ENCODE measurements around the gene ABCB8. TPM values are rescaled to one million over a fixed set of nuclear protein-coding genes. Genes with fewer than 3 reads are reported as not detected.

ABCB8 gene
- total and polyA plus RNA-seq, 8 donors: 20.5 to 52.1 (median 26.9) TPM

DNA sequence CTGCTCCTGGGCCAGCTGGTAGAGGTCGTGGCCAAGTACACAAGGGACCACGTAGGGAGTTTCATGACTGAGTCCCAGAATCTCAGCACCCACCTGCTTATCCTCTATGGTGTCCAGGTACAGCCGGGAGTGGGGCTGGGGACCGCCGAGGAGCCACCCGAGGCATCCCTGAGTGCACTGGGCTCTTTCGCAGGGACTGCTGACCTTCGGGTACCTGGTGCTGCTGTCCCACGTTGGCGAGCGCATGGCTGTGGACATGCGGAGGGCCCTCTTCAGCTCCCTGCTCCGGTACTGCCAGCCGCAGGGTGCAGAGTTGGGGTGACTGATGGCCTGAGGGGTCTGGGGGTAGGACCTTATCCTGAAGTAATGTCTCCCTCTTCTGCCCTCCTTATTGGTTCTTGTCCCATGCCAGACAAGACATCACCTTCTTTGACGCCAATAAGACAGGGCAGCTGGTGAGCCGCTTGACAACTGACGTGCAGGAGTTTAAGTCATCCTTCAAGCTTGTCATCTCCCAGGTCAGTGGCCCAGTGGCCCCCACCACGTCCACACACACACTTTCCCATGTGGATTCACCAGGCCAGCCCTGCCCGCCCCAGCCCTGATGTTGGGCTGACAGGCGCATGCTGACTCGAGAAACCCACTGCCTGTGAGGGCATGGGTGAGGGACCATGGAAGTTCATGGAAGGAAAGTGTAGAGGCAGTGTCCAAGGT, 6.2 kb downstream of the ABCB8 start:
- peaks cover 11 to 15% of the 10 kb centered on the region in 2 donors for H3K4me1 ChIP-seq
- H3K36me3 ChIP-seq: peaks cover 0 to 48% of the 10 kb centered on the region in 2 donors
- intact Hi-C loops (cut with DNase I): no loop called here
- H3K27ac ChIP-seq: no peak overlapping the region
- TF ChIP-seq, protein P1, sequence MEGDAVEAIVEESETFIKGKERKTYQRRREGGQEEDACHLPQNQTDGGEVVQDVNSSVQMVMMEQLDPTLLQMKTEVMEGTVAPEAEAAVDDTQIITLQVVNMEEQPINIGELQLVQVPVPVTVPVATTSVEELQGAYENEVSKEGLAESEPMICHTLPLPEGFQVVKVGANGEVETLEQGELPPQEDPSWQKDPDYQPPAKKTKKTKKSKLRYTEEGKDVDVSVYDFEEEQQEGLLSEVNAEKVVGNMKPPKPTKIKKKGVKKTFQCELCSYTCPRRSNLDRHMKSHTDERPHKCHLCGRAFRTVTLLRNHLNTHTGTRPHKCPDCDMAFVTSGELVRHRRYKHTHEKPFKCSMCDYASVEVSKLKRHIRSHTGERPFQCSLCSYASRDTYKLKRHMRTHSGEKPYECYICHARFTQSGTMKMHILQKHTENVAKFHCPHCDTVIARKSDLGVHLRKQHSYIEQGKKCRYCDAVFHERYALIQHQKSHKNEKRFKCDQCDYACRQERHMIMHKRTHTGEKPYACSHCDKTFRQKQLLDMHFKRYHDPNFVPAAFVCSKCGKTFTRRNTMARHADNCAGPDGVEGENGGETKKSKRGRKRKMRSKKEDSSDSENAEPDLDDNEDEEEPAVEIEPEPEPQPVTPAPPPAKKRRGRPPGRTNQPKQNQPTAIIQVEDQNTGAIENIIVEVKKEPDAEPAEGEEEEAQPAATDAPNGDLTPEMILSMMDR (IDR thresholded peaks at IDR 0.05): no peak
- no peaks in the 10 kb centered on the region for H3K9me3 ChIP-seq
- no peak for DNase-seq
- H3K27me3 ChIP-seq: no peaks in the 10 kb centered on the region
- no peak overlapping the region for H3K4me3 ChIP-seq
- no peak for ATAC-seq

DNA sequence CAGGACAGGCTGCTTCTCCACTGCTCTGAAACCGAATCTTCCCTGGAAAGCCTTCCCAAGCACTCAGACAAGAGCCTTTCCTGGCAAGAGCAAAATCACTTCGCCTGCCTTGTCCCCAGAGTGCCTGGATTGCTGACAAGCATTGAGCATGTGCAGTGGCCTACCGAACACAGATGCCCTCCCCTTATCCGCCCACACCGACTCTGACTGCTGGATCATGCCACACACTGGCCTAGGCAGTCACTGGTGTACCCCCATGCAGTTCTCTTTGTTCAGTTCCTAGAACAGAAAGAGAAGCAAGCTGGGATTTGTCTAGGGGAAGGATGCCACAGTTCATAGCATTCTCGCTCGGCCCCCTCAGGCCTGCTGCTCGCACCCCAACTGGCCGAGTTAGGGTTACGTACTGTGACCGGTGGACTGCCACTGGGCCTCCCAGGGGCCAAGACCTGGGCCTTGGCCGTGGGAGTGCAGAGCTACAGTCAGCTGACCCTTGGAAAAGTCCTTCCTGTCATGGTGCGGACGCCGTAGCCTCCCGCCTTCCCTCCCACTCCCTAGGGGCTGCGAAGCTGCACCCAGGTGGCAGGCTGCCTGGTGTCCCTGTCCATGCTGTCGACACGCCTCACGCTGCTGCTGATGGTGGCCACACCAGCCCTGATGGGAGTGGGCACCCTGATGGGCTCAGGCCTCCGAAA, 6.9 kb downstream of the ABCB8 start:
- no peak for DNase-seq
- no peak overlapping the region for H3K27ac ChIP-seq
- H3K4me3 ChIP-seq: no peak overlapping the region
- H3K9me3 ChIP-seq: no peaks in the 10 kb centered on the region
- H3K36me3 ChIP-seq: peaks cover 0 to 48% of the 10 kb centered on the region in 2 donors
- intact Hi-C loops (cut with DNase I): no loop called here
- TF ChIP-seq, protein P1 (IDR thresholded peaks at IDR 0.05): no peak
- peaks cover 12 to 20% of the 10 kb centered on the region in 2 donors for H3K4me1 ChIP-seq
- H3K27me3 ChIP-seq: no peaks in the 10 kb centered on the region
- no peak for ATAC-seq

DNA sequence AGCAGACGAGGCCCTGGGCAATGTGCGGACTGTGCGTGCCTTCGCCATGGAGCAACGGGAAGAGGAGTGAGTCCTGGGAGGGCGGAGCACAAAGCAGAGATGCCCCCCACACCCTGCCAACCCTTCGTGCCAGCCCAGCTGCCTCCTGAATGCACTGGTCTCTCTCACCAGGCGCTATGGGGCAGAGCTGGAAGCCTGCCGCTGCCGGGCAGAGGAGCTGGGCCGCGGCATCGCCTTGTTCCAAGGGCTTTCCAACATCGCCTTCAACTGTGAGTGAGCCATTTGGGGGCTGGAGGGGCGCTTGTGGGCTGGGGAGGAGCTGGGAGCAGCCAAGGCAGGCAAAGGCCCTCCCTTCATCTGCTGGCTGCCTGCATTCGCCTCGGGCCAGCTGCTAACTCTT, 7.7 kb downstream of the ABCB8 start:
- Histone ChIP-seq H3K27ac (no peak overlapping the region), H3K4me1 (peaks cover 12 to 22% of the 10 kb centered on the region in 2 donors), H3K4me3 (no peak overlapping the region), H3K36me3 (peaks cover 0 to 48% of the 10 kb centered on the region in 2 donors), H3K9me3 (no peaks in the 10 kb centered on the region), H3K27me3 (no peaks in the 10 kb centered on the region)
- DNase-seq (no peak), ATAC-seq (no peak)
- TF ChIP-seq, protein P1 (IDR thresholded peaks at IDR 0.05): no peak
- intact Hi-C loops (cut with DNase I): no loop called here

DNA sequence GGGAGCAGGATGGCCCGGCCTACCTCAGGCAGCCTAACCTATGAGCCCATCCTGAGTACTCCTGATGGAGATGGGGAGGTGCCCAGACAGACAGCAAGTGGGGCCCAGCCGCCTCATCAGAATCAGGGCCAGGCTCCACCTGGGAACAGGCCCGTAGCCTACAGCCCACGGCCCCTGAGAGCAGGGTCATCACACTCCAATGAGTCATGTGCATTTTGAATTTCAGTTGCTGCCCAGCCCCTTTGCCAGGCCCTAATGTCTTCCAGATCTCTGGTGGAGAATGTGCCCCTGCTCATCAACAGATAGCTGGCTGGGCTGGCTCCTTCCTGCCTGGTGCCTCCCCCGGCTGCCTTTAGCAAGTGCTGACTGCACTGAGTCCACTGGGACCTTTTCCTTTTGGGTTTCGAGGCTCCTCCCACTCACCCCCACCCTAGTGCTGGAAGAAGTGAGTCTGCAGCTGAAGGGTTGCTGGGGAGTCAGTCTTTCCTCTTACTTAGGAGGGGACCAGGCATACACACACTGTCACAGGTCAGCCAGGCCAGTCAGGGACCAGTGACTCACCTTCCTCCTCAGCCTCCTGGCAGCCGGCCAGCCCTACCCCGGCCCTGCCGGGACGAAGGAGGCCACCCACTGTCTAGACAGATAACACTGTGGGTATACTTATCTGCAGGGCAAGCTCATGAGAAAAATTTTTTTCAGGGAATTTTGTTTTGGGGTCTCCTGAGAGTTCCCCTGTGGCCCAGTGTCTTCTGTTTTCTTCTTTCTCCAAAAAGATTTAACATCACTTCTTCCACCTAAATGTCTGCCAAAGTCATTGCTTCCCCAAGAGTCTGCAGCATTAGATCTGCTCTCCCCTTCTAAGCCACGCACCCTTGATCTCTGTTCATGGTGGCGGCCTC, 10.9 kb downstream of the ABCB8 start:
- H3K9me3 ChIP-seq: no peaks in the 10 kb centered on the region
- no peak overlapping the region for H3K4me3 ChIP-seq
- peaks cover 0 to 55% of the 10 kb centered on the region in 2 donors for H3K36me3 ChIP-seq
- intact Hi-C loops (cut with DNase I): no loop called here
- no peaks in the 10 kb centered on the region for H3K27me3 ChIP-seq
- ATAC-seq (peak; percentile 86), DNase-seq (peak in 3 of 4 donors; percentile 19 to 94 (median 85))
- TF ChIP-seq, protein P1 (IDR thresholded peaks at IDR 0.05): no peak
- H3K4me1 ChIP-seq: peaks cover 12 to 22% of the 10 kb centered on the region in 2 donors
- H3K27ac ChIP-seq: peak overlapping the region; percentile 55 to 71

All from left lung (tissue), 10 donors.